ENCODE measurements around the gene VWDE.

VWDE gene

GRCh38 chr7:12370249-12370648 is 33.4 kb downstream of the VWDE start:
- H3K36me3 ChIP-seq (replicated peaks; ENCODE audit: low read depth, low read length), result no peaks in the 10 kb centered on the region
- no peak for TF ChIP-seq EZH2phosphoT487 (IDR thresholded peaks at IDR 0.05; ENCODE audit: low read depth)
- no peak overlapping the region for H3K9ac ChIP-seq (ENCODE audit: low read length)
- no peak overlapping the region for H3K27ac ChIP-seq (ENCODE audit: low read length)
- no peaks in the 10 kb centered on the region for H3K79me2 ChIP-seq (ENCODE audit: low read length)
- no peak overlapping the region for H2AFZ ChIP-seq (ENCODE audit: low read depth, low read length)
- H3K9me3 ChIP-seq (ENCODE audit: insufficient read depth, low read length), result no peaks in the 10 kb centered on the region
- H3K27me3 ChIP-seq (ENCODE audit: low read depth, low read length), result no peaks in the 10 kb centered on the region
- H4K20me1 ChIP-seq (ENCODE audit: insufficient read depth, low read length), result no peaks in the 10 kb centered on the region
- no peak overlapping the region for H3K4me3 ChIP-seq (ENCODE audit: low read length)
- no peak overlapping the region for H3K4me2 ChIP-seq (ENCODE audit: low read length)
- no peaks in the 10 kb centered on the region for H3K4me1 ChIP-seq (ENCODE audit: low read length)

GRCh38 chr7:12369756-12370155 is 33.9 kb downstream of the VWDE start:
- H3K9ac ChIP-seq (ENCODE audit: low read length), result no peak overlapping the region

GRCh38 chr7:12369072-12369471 is 34.6 kb downstream of the VWDE start:
- H3K4me2 ChIP-seq (ENCODE audit: low read length), result no peak overlapping the region
- TF ChIP-seq CTCF (IDR thresholded peaks at IDR 0.05; ENCODE audit: low read depth, low read length), result no peak
- no peak for TF ChIP-seq EZH2phosphoT487 (IDR thresholded peaks at IDR 0.05; ENCODE audit: low read depth)
- H3K27ac ChIP-seq (ENCODE audit: low read length), result no peak overlapping the region
- no peaks in the 10 kb centered on the region for H3K79me2 ChIP-seq (ENCODE audit: low read length)
- H3K4me3 ChIP-seq (ENCODE audit: low read length), result no peak overlapping the region
- H3K36me3 ChIP-seq (replicated peaks; ENCODE audit: low read depth, low read length), result no peaks in the 10 kb centered on the region
- H3K27me3 ChIP-seq (ENCODE audit: low read depth, low read length), result no peaks in the 10 kb centered on the region
- H4K20me1 ChIP-seq (ENCODE audit: insufficient read depth, low read length), result no peaks in the 10 kb centered on the region
- no peak overlapping the region for H3K9ac ChIP-seq (ENCODE audit: low read length)
- H3K4me1 ChIP-seq (ENCODE audit: low read length), result no peaks in the 10 kb centered on the region
- H2AFZ ChIP-seq (ENCODE audit: low read depth, low read length), result no peak overlapping the region
- no peaks in the 10 kb centered on the region for H3K9me3 ChIP-seq (ENCODE audit: insufficient read depth, low read length)

More at GRCh38 chr7:12369756-12370155, 33.9 kb downstream of the VWDE start:
- TF ChIP-seq CTCF (IDR thresholded peaks at IDR 0.05; ENCODE audit: low read depth, low read length) (no peak), EZH2phosphoT487 (IDR thresholded peaks at IDR 0.05; ENCODE audit: low read depth) (no peak)
- Histone ChIP-seq H3K9me3 (ENCODE audit: insufficient read depth, low read length) (no peaks in the 10 kb centered on the region), H4K20me1 (ENCODE audit: insufficient read depth, low read length) (no peaks in the 10 kb centered on the region), H3K4me2 (ENCODE audit: low read length) (no peak overlapping the region), H3K27ac (ENCODE audit: low read length) (no peak overlapping the region), H3K36me3 (replicated peaks; ENCODE audit: low read depth, low read length) (no peaks in the 10 kb centered on the region), H3K79me2 (ENCODE audit: low read length) (no peaks in the 10 kb centered on the region), H3K4me3 (ENCODE audit: low read length) (no peak overlapping the region), H3K27me3 (ENCODE audit: low read depth, low read length) (no peaks in the 10 kb centered on the region), H2AFZ (ENCODE audit: low read depth, low read length) (no peak overlapping the region), H3K4me1 (ENCODE audit: low read length) (no peaks in the 10 kb centered on the region)

GRCh38 chr7:12360948-12361347 is 42.7 kb downstream of the VWDE start:
- no peak overlapping the region for H3K4me2 ChIP-seq (ENCODE audit: low read length)
- H3K27ac ChIP-seq (ENCODE audit: low read length), result no peak overlapping the region
- H3K79me2 ChIP-seq (ENCODE audit: low read length), result no peaks in the 10 kb centered on the region
- no peak overlapping the region for H2AFZ ChIP-seq (ENCODE audit: low read depth, low read length)
- TF ChIP-seq CTCF (IDR thresholded peaks at IDR 0.05; ENCODE audit: low read depth, low read length), result no peak
- no peak for TF ChIP-seq EZH2phosphoT487 (IDR thresholded peaks at IDR 0.05; ENCODE audit: low read depth)
- H4K20me1 ChIP-seq (ENCODE audit: insufficient read depth, low read length), result no peaks in the 10 kb centered on the region
- no peak overlapping the region for H3K9ac ChIP-seq (ENCODE audit: low read length)
- H3K36me3 ChIP-seq (replicated peaks; ENCODE audit: low read depth, low read length), result no peaks in the 10 kb centered on the region
- H3K4me3 ChIP-seq (ENCODE audit: low read length), result no peak overlapping the region
- no peaks in the 10 kb centered on the region for H3K4me1 ChIP-seq (ENCODE audit: low read length)
- H3K9me3 ChIP-seq (ENCODE audit: insufficient read depth, low read length), result no peaks in the 10 kb centered on the region
- no peaks in the 10 kb centered on the region for H3K27me3 ChIP-seq (ENCODE audit: low read depth, low read length)

GRCh38 chr7:12358694-12359093 is 45.0 kb downstream of the VWDE start:
- no peaks in the 10 kb centered on the region for H3K4me1 ChIP-seq (ENCODE audit: low read length)
- H3K27me3 ChIP-seq (ENCODE audit: low read depth, low read length), result no peaks in the 10 kb centered on the region
- H4K20me1 ChIP-seq (ENCODE audit: insufficient read depth, low read length), result no peaks in the 10 kb centered on the region
- no peak overlapping the region for H3K9ac ChIP-seq (ENCODE audit: low read length)
- H3K79me2 ChIP-seq (ENCODE audit: low read length), result no peaks in the 10 kb centered on the region
- H2AFZ ChIP-seq (ENCODE audit: low read depth, low read length), result no peak overlapping the region
- TF ChIP-seq EZH2phosphoT487 (IDR thresholded peaks at IDR 0.05; ENCODE audit: low read depth), result no peak
- no peak for TF ChIP-seq CTCF (IDR thresholded peaks at IDR 0.05; ENCODE audit: low read depth, low read length)
- H3K4me3 ChIP-seq (ENCODE audit: low read length), result no peak overlapping the region
- no peaks in the 10 kb centered on the region for H3K36me3 ChIP-seq (replicated peaks; ENCODE audit: low read depth, low read length)
- no peak overlapping the region for H3K4me2 ChIP-seq (ENCODE audit: low read length)
- no peak overlapping the region for H3K27ac ChIP-seq (ENCODE audit: low read length)
- H3K9me3 ChIP-seq (ENCODE audit: insufficient read depth, low read length), result no peaks in the 10 kb centered on the region

All from OCI-LY3 (cell line).